ENCODE data around the gene RFK.
A peak's percentile ranks its signal among the peaks of the same experiment; 100 is the strongest.
"Not testable (repeated sequence)": the region's sequence is repeated elsewhere in the genome, so short reads cannot be mapped to it uniquely, and the experiment has no call there.

RFK gene

DNA sequence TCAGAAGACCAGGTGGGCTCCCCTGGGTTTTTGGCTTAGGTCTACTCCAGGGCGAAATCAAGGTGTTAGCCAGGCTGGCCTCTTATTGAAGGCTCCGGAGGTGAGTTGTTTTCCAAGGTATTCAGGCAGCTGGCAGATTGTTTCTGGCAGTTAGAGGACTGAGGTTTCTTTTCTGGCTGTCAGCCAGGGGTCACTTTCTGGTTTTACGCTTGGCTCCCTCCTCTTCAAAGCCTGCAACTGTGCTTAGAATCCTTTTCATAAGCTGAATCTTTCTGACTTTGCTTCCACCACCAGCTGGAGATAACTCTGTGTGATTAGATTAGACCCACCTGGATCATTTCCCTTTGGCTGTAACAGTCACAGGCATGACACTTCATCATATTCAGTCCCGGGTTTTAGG, 24.6 kb downstream of the RFK start:
- DNase-seq, result peak; percentile 24

DNA sequence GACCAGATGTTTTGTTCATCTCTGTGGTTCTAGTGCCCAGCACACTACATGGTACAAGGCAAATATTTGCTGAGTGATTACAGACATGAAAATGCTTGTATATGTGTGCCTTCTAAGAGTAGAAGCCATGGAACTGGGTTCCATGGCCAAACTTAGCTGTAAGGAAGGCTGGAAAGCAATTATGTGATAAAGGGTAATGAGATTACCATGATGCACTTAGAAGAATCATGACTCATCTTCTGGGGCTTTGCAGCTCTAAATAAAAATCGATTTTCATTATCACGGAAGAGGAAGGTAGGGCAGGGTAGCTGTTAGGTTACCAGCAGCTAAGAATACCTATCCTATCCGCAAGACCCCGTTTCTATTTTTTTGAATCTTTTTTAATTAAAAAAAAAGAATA, 28.0 kb downstream of the RFK start:
- no peak for DNase-seq

DNA sequence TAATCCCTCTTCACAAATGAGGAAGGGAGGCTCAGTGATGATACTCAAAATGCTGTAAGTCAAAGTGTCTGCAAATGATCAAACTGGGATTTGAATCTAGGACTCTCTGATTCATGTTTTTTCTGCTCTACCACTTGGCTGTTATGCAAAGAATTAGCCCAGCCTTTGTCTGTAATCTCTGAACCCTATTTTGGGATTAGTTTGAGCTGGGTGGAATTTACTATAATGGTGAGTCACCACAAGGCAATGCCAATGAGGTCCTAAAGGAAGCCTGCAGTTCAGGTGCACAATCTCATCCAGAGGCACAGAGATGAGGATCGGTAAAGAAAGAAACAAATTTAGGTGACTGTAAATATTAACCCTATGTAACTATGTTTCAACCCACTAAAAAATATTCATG, 29.2 kb downstream of the RFK start:
- no peak for DNase-seq

- DNase-seq, result no peak
Observed at GRCh38 chr9:76363032-76363395, 31.2 kb downstream of the RFK start.

DNA sequence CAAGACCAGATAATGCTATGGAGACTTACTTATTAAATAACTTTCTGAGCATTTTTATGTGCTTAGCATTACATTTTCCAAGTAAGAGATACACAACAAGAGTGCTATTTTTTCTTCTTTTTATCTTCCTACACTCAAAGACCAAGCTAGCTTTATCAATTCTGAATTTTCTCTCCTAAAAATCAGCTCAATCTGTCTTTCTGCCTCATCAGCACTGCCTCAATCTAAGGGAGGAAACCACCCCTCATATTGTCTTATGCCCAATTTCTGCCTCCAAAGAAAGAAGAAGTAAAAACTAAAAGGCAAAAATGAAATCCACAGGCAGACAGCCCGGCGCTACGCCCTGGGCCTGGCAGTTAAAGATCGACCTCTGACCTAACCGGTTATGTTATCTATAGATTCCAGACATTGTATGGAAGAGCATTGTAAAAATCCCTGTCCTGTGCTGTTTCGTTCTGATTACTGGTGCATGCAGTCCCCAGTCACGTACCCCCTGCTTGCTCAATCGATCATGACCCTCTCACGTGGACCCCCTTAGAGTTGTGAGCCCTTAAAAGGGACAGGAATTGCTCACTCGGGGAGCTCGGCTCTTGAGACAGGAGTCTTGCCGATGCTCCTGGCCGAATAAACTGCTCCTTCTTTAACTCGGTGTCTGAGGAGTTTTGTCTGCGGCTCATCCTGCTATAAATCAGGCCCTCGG, 31.7 kb downstream of the RFK start:
- not testable (repeated sequence) for DNase-seq

DNA sequence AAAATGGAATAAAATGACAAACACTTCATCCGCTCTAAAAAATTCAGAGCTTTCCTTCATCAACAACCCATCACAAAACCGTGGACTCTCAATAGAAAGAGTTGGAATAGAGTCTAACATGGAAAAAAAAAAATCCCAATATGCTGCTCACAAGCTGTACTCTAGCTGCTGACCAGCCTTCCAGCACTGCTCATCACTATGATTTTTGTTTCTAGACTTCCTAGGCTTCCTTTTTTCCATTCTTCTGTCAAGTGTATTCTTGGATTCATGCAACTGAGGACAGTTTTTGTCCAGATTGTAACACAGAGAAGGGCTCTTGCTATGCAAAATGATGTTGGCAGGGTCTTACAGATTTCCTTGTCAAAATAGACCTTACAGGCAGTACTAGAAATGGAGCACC, 34.5 kb downstream of the RFK start:
- no peak for DNase-seq

GRCh38 chr9:76359365-76359764, 34.9 kb downstream of the RFK start:
- no peak for DNase-seq

DNA sequence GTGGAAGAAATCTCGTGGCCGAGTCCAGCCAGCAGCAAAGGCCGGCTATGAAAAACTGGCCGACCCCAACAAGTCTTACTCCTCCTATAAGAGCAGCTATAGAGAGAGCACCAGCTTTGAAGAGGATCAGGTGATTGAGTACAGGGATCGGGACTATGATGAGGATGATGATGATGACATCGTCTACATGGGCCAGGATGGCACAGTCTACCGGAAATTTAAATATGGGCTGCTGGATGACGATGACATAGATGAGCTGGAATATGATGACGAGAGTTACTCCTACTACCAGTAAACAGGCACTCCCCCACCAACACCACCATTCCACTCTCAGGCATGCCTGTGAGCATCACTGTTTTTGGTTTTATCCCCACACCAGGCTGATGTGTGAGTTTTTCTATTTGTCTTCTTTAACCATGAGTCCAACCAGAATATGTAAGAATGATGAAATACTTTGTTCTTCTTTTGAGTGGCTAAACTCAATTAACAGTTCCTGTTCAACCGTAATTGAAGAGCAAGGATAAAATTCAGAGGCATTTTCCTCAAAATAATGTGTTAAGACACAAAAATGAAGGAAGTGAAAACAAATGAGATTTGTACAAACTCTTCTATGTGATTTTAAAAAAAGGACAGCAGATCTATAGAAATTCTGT, 35.5 kb downstream of the RFK start:
- DNase-seq, result no peak

DNA sequence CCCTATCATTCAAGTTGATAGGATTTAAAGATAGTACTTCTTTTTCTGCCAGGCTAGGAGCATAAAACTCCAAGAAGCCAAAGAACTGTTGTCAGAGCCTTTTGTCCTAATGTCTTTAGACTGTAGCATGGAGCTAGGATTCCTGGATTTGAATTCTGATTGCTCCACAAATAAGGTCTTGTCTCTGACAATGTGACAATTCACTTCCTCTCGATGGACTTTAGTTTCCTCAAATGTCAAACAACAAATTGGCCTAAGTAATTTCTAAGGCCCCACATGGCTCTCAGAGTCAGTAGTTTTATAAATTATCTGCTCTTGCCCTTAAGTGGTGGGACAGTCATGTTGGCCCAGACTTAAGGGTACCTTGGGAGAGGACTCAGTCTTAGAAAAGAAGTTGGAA, 36.7 kb downstream of the RFK start:
- DNase-seq, result no peak

DNA sequence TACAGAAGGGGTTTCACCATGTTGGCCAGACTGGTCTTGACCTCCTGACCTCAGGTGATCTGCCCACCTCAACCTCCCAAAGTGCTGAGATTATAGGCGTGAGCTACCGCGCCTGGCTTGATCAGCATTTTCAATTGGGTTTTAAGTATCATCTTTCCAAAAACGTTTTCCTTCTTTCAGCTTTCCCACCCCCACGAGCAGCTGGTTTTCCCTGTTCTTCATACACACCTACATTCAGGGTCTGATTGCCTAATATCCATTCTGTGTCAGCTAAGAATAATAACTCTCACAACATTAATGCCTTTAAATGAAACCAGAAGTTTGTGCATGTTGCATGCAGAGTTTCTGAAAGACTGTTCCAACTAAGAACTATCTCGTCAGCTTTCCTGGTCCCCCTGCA, 38.3 kb downstream of the RFK start:
- DNase-seq, result no peak

- DNase-seq, result no peak
Observed at GRCh38 chr9:76354221-76354620, 40.0 kb downstream of the RFK start.

DNA sequence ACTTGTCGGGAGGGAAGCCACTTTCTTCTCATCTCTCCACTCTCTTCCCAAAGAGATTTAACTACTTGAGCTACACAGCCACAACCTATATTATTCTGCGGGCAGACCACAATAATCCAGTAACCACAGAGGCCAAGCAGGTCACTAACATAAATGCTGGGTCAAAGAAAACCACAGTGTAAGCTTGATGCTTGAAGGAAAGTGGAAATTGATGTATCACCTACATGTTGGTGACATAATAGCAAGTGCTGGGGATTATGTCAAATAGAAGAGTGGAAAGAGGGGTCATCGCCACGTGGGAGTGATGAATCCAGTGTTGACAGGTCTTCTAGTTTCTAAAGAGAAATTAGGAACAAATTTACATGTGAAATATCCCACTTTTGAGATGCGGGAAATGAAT, 40.9 kb downstream of the RFK start:
- no peak for DNase-seq

DNA sequence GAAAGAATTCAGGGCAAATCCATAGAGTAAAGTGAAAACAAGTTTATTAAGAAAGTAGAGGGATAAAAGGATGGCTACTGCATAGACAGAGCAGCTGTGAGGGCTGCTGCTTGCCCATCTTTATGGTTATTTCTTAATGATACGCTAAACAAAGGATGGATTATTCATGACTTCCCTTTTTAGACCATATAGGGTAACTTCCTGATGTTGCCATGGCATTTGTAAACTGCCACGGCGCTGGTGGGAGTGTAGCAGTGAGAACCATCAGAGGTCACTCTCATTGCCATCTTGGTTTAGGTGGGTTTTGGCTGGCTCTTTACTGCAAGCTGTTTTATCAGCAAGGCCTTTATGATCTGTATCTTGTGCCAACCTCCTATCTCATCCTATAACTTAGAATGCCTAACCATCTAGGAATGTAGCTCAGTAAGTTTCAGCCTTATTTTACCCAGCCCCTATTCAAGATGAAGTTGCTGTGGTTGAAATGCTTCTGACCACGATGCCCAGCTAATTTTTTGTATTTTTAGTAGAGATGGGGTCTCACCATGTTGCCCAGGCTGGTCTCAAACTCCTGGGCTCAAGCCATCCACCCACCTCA, 42.1 kb downstream of the RFK start:
- DNase-seq, result no peak

DNA sequence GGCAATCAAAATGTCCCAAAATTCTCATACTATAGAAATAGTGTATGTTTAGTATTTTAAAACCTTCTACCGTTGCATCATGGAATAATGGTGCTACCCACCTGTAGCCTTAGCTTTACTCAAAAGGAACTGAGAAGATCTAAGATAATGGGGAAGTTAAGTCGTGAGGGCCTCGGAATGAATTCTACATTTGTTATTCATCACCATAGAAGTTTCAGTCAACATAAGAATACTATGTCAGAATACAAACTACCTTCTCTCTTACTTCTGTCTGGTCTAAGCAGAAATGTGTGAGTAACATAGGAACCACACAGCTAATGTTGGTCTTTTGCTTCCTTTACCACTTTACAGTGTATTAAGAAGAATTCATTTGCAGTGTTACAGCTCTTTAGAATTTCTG, 43.2 kb downstream of the RFK start:
- no peak for DNase-seq

- no peak for DNase-seq
Observed at GRCh38 chr9:76349865-76350264, 44.4 kb downstream of the RFK start.

- DNase-seq, result no peak
Observed at GRCh38 chr9:76342858-76343257, 51.4 kb downstream of the RFK start.

DNA sequence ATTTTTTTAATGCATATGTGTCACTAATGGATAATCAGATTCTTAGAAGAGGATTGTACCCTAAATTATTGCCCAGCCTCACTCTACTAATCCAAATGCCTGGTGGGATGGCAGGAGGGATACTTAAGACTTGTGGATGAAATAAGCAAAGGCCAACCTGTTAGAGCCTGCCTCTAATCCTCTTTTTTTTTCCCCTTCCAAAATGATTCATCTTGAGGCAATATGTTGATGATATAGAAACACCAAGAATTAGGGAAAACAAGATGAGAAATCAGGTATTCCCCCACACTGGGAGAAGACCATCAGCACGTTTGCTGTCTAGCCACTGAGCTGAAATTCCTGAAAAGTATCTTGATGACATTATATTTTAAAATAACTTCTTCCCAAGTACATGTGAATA, 52.0 kb downstream of the RFK start:
- no peak for DNase-seq

- no peak for DNase-seq
Observed at GRCh38 chr9:76341616-76342015, 52.6 kb downstream of the RFK start.

DNA sequence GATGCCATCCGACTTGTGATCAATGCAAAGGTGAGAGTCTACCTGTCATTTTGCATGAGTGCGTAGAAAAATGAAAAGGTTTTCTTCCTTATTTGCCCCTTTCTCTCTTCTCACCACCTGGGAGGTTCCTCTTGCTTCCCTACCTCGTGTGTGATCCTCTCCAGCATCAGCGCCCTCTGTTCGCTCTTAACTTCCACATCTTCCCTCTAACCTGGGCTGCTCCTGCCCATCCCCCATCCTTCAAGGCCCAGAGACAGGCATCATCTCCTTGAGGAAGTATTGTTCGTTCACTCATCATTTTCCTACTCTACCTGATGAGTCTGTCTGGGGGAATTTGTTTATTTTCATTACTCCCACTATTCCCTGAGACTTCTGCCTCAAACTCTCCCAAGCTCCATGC, 55.8 kb downstream of the RFK start:
- DNase-seq, result no peak

DNA sequence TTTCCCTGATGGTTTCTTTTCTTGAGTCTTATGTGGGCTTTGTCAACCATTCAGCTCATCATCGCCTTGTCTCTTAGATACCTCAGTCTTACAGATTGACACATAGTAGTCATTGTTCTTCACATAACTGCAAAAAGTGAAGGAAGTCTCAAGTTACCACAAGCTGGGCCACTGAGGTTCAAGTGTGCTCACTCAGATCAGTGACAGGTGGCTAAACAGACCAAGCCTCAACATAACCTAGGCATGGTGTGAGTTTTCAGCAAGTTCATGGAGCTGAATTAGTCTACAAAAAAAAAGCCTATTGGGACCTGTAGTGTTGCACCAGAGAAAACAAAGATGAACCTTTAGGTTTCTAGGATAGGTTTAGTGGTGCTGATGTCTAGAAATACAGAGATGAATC, 58.2 kb downstream of the RFK start:
- no peak for DNase-seq

Measured in NCI-H1436 (cell line).